H9 (cell line): Measurements from ENCODE around the gene CFAP99. TPM values are rescaled to one million over a fixed set of nuclear protein-coding genes. Genes with fewer than 3 reads are reported as not detected.
A peak's percentile ranks its signal among the peaks of the same experiment; 100 is the strongest.

Experiments
- DNase-seq: peaks from one replicate; pipeline ENCODE4 v3.0.0-alpha.2; 2017
- H2AFZ ChIP-seq: one replicate; pipeline ENCODE4 v1.6.1; 2013; ENCODE audit warnings: mild to moderate bottlenecking, low read length, control low read depth, moderate library complexity
- H2AK5ac ChIP-seq: 2 replicates; pipeline ENCODE4 v1.6.1; 2013; ENCODE audit warnings: low read length, control low read depth, mixed read lengths; ENCODE audit not compliant: insufficient read length
- H2BK120ac ChIP-seq: one replicate; pipeline ENCODE4 v1.6.1; 2013; ENCODE audit warnings: low read depth, mild to moderate bottlenecking, low read length, control low read depth, inconsistent platforms; ENCODE audit not compliant: poor library complexity, severe bottlenecking
- H2BK12ac ChIP-seq: 2 replicates; pipeline ENCODE4 v1.6.1; 2013; ENCODE audit warnings: low read length, control low read depth, mixed read lengths, low read depth; ENCODE audit not compliant: insufficient read length
- H2BK15ac ChIP-seq: 2 replicates; pipeline ENCODE4 v1.6.1; 2013; ENCODE audit warnings: low read depth, low read length, control low read depth
- H2BK20ac ChIP-seq: one replicate; pipeline ENCODE4 v1.6.1; 2013; ENCODE audit warnings: low read depth, mild to moderate bottlenecking, low read length, control low read depth, inconsistent platforms; ENCODE audit not compliant: poor library complexity, severe bottlenecking
- H2BK5ac ChIP-seq: 2 replicates; pipeline ENCODE4 v1.6.1; 2013; ENCODE audit warnings: low read length, control low read depth, mixed read lengths; ENCODE audit not compliant: insufficient read length
- H3K14ac ChIP-seq: 2 replicates; pipeline ENCODE4 v1.6.1; 2013; ENCODE audit warnings: low read length, control low read depth; ENCODE audit not compliant: insufficient read depth
- H3K18ac ChIP-seq: 2 replicates; pipeline ENCODE4 v1.6.1; 2013; ENCODE audit warnings: low read depth, mild to moderate bottlenecking, mixed read lengths, low read length, control low read depth; ENCODE audit not compliant: insufficient read length
- H3K23ac ChIP-seq: 2 replicates; pipeline ENCODE4 v1.6.1; 2013; ENCODE audit warnings: low read length, control low read depth, mixed read lengths, low read depth; ENCODE audit not compliant: insufficient read length
- H3K23me2 ChIP-seq: 2 replicates; pipeline ENCODE4 v1.6.1; 2013; ENCODE audit warnings: low read depth, mild to moderate bottlenecking, mixed read lengths, low read length, control low read depth; ENCODE audit not compliant: insufficient read length, poor library complexity, severe bottlenecking
- H3K27ac ChIP-seq: 2 replicates; pipeline ENCODE4 v1.5.1; 2013; ENCODE audit warnings: low read length, control low read depth, mixed read lengths, low read depth; ENCODE audit not compliant: insufficient read length
- H3K27me3 ChIP-seq: 2 replicates; pipeline ENCODE4 v1.6.1; 2013; ENCODE audit warnings: low read length, control low read depth, inconsistent platforms; ENCODE audit not compliant: insufficient read depth
- H3K4ac ChIP-seq: 2 replicates; pipeline ENCODE4 v1.6.1; 2013; ENCODE audit warnings: low read depth, mild to moderate bottlenecking, control low read depth, inconsistent platforms, low read length, moderate library complexity
- H3K4me1 ChIP-seq: 2 replicates; pipeline ENCODE4 v1.6.1; 2013; ENCODE audit warnings: low read length, control low read depth, inconsistent platforms; ENCODE audit not compliant: insufficient read depth
- H3K4me2 ChIP-seq: 2 replicates; pipeline ENCODE4 v1.6.1; 2013; ENCODE audit warnings: low read length, control low read depth, mixed read lengths; ENCODE audit not compliant: insufficient read length, insufficient read depth
- H3K56ac ChIP-seq: 2 replicates; pipeline ENCODE4 v1.6.1; 2013; ENCODE audit warnings: low read depth, mild to moderate bottlenecking, mixed read lengths, low read length, control low read depth; ENCODE audit not compliant: insufficient read length
- H3K79me1 ChIP-seq: 2 replicates; pipeline ENCODE4 v1.6.1; 2013; ENCODE audit warnings: low read depth, mild to moderate bottlenecking, moderate library complexity, low read length, control low read depth, inconsistent platforms; ENCODE audit not compliant: insufficient read depth, poor library complexity, severe bottlenecking
- H3K79me2 ChIP-seq: 2 replicates; pipeline ENCODE4 v1.6.1; 2013; ENCODE audit warnings: low read length, control low read depth, inconsistent platforms; ENCODE audit not compliant: insufficient read depth
- H3K9ac ChIP-seq: 2 replicates; pipeline ENCODE4 v1.6.1; 2013; ENCODE audit warnings: low read length, control low read depth, mixed read lengths; ENCODE audit not compliant: insufficient read length; ENCODE audit errors: extremely low read depth
- H3K9me3 ChIP-seq: one replicate; pipeline ENCODE4 v1.6.1; 2013; ENCODE audit warnings: low read depth, low read length, inconsistent platforms; ENCODE audit not compliant: control insufficient read depth
- H3T11ph ChIP-seq: one replicate; pipeline ENCODE4 v1.6.1; 2013; ENCODE audit warnings: mild to moderate bottlenecking, low read length, control low read depth, inconsistent platforms
- H4K20me1 ChIP-seq: one replicate; pipeline ENCODE4 v1.6.1; 2013; ENCODE audit not compliant: control insufficient read depth, insufficient read length, insufficient read depth
- H4K5ac ChIP-seq: 2 replicates; pipeline ENCODE4 v1.6.1; 2013; ENCODE audit warnings: low read depth, mild to moderate bottlenecking, mixed read lengths, low read length, control low read depth; ENCODE audit not compliant: insufficient read length
- H4K8ac ChIP-seq: replicated peaks from 2 replicates; pipeline ENCODE4 v1.6.1; 2013; ENCODE audit warnings: low read length, control low read depth, mixed read lengths, low read depth; ENCODE audit not compliant: insufficient read length
- H4K91ac ChIP-seq: 2 replicates; pipeline ENCODE4 v1.6.1; 2013; ENCODE audit warnings: low read depth, mild to moderate bottlenecking, moderate library complexity, mixed read lengths, low read length, control low read depth; ENCODE audit not compliant: insufficient read length
- H3K27ac Mint-ChIP-seq, 3 experiments: 2 replicates in 2 of 3; 3 replicates in 1 of 3; pipeline ENCODE4 v1.8.0; 2020 to 2021; ENCODE audit warnings: mixed read lengths in 3 of 3, mild to moderate bottlenecking in 1 of 3, moderate library complexity in 1 of 3
- H3K27me3 Mint-ChIP-seq: 2 replicates; pipeline ENCODE4 v1.8.0; 2021; ENCODE audit warnings: low read depth, mild to moderate bottlenecking, moderate library complexity, mixed read lengths
- H3K36me3 Mint-ChIP-seq, 3 experiments: 2 replicates in 2 of 3; 3 replicates in 1 of 3; pipeline ENCODE4 v1.8.0; 2020 to 2021; ENCODE audit warnings: low read depth in 3 of 3, mixed read lengths in 3 of 3; ENCODE audit not compliant: insufficient read depth in 1 of 3
- H3K4me1 Mint-ChIP-seq, 2 experiments: 2 replicates each; pipeline ENCODE4 v1.8.0; 2020; ENCODE audit warnings: mixed read lengths in 2 of 2
- H3K4me3 Mint-ChIP-seq, 2 experiments: 2 replicates in 1 of 2; 3 replicates in 1 of 2; pipeline ENCODE4 v1.8.0; 2020 to 2021; ENCODE audit warnings: mild to moderate bottlenecking in 2 of 2, mixed read lengths in 2 of 2, moderate library complexity in 1 of 2
- H3K9me3 Mint-ChIP-seq, 2 experiments: 2 replicates in 1 of 2; 3 replicates in 1 of 2; pipeline ENCODE4 v1.8.0; 2020; ENCODE audit warnings: mild to moderate bottlenecking in 2 of 2, mixed read lengths in 2 of 2, moderate library complexity in 1 of 2
- CTCF ChIP-seq: fragments of 200-600 bp; sonication (generic); conservative IDR thresholded peaks from 3 replicates; pipeline ENCODE4 v1.8.0; 2021; ENCODE audit warnings: antibody characterized with exemption, mild to moderate bottlenecking
- WGBS: extraction: QIAGEN DNeasy Blood & Tissue Kit; methylation state at CpG from one replicate; pipeline ENCODE4 v1.1.7; 2013; ENCODE audit warnings: missing lambda C conversion rate, low lambda C conversion rate, mixed read lengths; ENCODE audit not compliant: insufficient read length; ENCODE audit errors: extremely low coverage; 5-methylcytosine and 5-hydroxymethylcytosine counted together
- total RNA-seq: library from RNA; stranded (reverse); gene quantifications from 2 replicates; pipeline ENCODE4 v1.2.1, GENCODE V29; 2021

Gene CFAP99
- total RNA-seq, 1 experiment from 2014 or later: 0.35 TPM

- H2BK20ac ChIP-seq: no peak overlapping the region
- peaks cover 3% of the 10 kb centered on the region for H3K23me2 ChIP-seq
- Mint-ChIP-seq H3K4me3 (peak overlapping the region; percentile 31 to 80), H3K27me3 (peaks cover 27% of the 10 kb centered on the region), H3K4me1 (peaks cover 23 to 34% of the 10 kb centered on the region in 2 experiments), H3K36me3 (no peaks in the 10 kb centered on the region; a peak in 1 of 7 replicates), H3K9me3 (no peaks in the 10 kb centered on the region), H3K27ac (peak overlapping the region in 1 of 3 experiments; percentile 40; a peak in 1 of 7 replicates)
- no peak overlapping the region for H2AK5ac ChIP-seq
- no peak overlapping the region for H2BK120ac ChIP-seq
- H3K4me2 ChIP-seq: peak overlapping the region; percentile 85
- no peak overlapping the region for H2BK15ac ChIP-seq
- no peaks in the 10 kb centered on the region for H3K27me3 ChIP-seq
- H3K56ac ChIP-seq: no peak overlapping the region
- H3K4ac ChIP-seq: no peak overlapping the region
- no peak overlapping the region for H2BK5ac ChIP-seq
- no peak for DNase-seq
- H3K9ac ChIP-seq: no peak overlapping the region
- H3K79me1 ChIP-seq: no peaks in the 10 kb centered on the region
- no peak overlapping the region for H3T11ph ChIP-seq
- H3K79me2 ChIP-seq: no peaks in the 10 kb centered on the region
- H3K14ac ChIP-seq: no peak overlapping the region
- H3K4me1 ChIP-seq: peaks cover 6% of the 10 kb centered on the region; the same call in 1 of the 2 replicates
- no peak overlapping the region for H3K18ac ChIP-seq
- no peak overlapping the region for H2BK12ac ChIP-seq
- no peak for TF ChIP-seq CTCF
- WGBS: no CpG with 5 or more reads among the region's 7 CpGs
- no peaks in the 10 kb centered on the region for H4K20me1 ChIP-seq
- no peak overlapping the region for H3K27ac ChIP-seq
- no peak overlapping the region for H4K8ac ChIP-seq
- H3K23ac ChIP-seq: no peak overlapping the region
- no peak overlapping the region for H2AFZ ChIP-seq
- H3K9me3 ChIP-seq: no peaks in the 10 kb centered on the region
- no peak overlapping the region for H4K91ac ChIP-seq
- no peak overlapping the region for H4K5ac ChIP-seq
These were observed 15.8 kb upstream of the CFAP99 start for GRCh38 chr4:2402941-2403340.
